HL-60 (cell line): ENCODE measurements around the gene ECSCR.

Experiments used
- GABPA ChIP-seq: IDR thresholded peaks from 2 replicates; pipeline ENCODE4 v1.6.1; 2012; ENCODE audit warnings: low read depth
- POLR2AphosphoS5 ChIP-seq: IDR thresholded peaks from 2 replicates; pipeline ENCODE4 v1.6.1; 2012; ENCODE audit warnings: low read depth
- TF ChIP-seq, protein P1 (sequence below): IDR thresholded peaks from one replicate; pipeline ENCODE4 v1.5.1; 2011; ENCODE audit warnings: low read length, control low read depth, inconsistent platforms; ENCODE audit not compliant: insufficient read depth

DNA sequence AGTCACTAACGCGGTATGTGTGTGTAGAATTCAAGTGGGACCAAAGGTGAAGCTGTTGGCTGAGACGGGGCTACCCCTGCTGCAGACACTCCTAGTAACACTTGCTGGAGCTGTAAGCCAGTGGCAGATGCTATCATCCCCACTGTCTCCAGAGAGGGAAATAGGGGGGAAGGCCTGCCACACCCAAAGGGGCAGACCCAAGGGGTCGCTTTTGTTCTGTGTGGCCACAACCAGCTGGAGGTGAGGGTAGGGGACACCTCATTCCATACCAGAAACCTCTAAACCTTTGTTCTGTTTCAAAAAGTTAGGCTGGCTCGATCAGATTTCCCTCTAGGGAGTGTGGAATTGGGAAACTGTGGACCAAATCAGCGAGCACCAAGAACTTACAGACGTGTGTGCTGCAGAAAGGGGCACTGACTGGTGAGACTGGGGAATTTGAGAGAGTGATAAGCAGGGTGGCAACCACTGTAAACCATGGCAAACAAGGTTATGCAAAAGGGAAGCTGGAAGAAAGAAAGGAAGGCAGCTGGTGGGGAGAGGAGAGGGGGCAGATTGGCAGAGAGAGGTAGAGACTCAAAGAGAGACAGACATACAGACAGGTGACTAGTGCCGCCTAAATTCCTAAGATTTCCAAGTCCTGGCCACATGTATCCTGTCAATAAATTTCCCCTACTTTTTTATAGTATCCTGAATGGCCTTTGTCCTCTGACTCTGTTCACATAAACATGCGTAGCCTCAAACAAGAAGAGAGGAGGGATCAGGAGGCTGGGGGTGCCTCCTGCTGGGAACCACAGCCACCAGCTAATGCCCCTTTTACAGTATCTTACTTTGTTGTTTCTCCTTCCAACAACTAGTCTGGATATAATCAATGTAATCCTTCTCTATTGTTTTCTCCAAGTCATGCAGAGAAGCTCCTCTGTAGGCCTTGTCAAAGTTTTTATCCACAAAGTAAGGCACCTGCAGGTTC lies 43.0 kb downstream of the ECSCR start:
- no peak for TF ChIP-seq POLR2AphosphoS5
- TF ChIP-seq, protein P1, sequence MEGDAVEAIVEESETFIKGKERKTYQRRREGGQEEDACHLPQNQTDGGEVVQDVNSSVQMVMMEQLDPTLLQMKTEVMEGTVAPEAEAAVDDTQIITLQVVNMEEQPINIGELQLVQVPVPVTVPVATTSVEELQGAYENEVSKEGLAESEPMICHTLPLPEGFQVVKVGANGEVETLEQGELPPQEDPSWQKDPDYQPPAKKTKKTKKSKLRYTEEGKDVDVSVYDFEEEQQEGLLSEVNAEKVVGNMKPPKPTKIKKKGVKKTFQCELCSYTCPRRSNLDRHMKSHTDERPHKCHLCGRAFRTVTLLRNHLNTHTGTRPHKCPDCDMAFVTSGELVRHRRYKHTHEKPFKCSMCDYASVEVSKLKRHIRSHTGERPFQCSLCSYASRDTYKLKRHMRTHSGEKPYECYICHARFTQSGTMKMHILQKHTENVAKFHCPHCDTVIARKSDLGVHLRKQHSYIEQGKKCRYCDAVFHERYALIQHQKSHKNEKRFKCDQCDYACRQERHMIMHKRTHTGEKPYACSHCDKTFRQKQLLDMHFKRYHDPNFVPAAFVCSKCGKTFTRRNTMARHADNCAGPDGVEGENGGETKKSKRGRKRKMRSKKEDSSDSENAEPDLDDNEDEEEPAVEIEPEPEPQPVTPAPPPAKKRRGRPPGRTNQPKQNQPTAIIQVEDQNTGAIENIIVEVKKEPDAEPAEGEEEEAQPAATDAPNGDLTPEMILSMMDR, result no peak
- TF ChIP-seq GABPA, result no peak
